NCI-H524 treated with DMSO at 0.1 percent for 48 hours (cell line): ENCODE results near the gene GOLPH3L.
"Not testable (repeated sequence)": the region's sequence is repeated elsewhere in the genome, so short reads cannot be mapped to it uniquely, and the experiment has no call there.

Experiments
- DNase-seq: peaks from one replicate; lab custom pipeline; 2025; lab: John Stamatoyannopoulos, UW

Gene GOLPH3L

DNA sequence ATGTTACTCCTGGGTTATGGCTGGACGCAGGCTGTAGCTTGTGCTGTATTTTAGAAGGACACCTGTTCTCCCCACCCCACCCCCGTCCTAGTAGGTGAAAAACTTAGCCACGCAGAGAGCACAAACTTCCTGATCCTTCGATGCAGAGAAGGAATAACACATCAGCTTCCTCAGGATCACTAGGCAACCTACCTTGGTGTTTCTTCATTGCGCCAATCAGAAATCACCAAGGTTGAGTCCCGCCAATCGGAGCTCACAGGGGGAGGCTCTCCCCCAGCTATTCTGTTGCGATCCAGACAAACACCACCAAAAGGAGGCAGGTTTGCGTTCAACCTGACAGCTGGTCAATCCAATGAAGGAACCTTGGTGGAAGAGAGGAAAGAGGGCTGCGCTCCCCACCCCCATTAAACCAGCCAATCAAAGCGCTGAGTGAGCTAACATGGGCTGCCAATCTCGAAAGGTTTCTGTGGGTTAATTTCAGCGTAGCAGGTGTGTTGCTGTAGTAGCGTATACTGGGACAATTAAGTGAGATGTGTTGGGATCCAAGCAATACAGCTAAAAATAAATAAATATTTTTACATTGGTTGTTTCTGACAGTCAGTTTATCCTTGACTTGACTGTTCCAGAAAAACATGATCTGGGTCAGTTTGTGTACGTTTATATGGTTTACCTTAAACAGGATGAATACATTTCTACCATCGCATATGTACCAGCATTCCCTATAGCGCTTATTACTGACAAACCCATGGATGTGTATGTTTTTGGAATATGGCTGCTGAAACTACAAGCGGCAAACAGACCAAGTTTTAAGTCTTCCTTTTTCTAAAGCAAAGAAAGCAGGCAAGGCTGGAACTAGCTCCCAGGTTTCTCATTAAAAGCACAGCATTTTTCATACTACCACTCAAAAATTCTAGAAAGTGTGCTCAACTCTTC is at the start of gene GOLPH3L:
TSS of gene GOLPH3L (minus strand) at position 160 of the 933 bp plus-strand sequence. CDS start 2,316 bp downstream, outside the sequence.
- peak; percentile 98 for DNase-seq

DNA sequence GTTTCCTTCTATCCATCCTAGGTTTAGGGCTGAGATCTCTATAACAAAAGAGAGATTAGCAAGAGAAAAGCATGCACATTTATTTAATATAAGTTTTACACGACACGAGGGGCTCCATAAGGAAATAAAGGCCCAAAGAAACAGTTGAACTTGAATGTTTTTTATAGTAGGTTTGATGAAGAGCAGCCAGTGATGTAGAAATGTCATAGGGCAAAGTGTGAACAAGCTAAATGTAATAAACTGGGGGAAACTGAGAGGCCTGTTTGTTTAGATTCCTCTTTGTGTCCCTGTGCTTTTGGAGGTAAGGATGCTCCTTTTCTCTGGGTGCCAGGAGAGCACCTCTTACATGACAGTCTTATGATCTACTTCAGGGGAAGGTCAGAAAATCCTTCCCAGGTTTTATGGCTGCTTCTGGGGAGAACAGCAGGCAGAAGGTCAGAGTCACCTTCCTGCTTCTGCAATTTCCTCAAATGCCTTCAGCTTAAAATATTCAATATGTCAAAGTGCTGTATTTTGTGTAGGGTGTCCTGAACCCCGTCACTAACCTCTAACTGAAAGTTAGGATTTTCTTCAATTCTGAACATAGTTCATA is 33.3 kb upstream of the GOLPH3L start:
- DNase-seq, result no peak

DNA sequence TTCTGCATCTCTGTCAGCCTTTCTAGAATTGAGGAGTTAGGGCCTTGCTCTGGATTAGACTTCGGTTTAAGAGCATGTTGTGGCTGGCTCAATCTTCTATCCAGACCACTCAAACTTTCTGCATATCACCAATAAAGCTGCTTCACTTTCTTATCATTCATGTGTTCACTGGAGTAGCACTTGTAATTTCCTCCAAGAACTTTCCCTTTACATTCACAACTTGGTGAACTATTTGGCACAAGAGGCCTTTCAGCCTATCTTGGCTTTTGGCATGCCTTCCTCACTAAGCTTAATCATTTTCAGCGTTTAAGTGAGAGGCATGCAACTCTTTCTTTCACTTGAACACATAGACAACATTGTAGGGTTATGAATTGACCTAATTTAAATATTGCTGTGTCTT is 27.4 kb upstream of the GOLPH3L start:
- no peak for DNase-seq

DNA sequence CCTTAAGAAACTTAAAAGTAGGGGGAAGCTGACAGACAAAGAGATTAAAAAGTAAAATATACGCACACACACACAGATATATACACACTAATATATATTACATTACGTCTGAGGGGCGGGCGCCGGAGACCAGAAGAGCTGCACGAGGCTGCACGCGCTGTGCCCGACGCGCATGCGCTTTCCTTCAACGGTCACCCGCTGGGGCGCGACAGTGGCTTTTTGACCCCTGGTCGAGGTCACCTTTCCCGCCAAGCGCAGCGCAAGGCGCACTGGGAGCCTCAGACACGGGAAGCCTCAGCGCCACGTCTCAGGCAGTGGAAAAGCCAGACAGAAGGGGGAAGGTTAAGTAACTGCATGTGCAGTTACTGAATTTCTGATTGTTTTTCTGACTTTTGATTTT is 23.7 kb upstream of the GOLPH3L start, which contains the start of gene HORMAD1:
TSS of gene HORMAD1 (minus strand) at position 193 of the 400 bp plus-strand sequence. CDS start 1,390 bp downstream, outside the sequence.
- DNase-seq, result no peak

DNA sequence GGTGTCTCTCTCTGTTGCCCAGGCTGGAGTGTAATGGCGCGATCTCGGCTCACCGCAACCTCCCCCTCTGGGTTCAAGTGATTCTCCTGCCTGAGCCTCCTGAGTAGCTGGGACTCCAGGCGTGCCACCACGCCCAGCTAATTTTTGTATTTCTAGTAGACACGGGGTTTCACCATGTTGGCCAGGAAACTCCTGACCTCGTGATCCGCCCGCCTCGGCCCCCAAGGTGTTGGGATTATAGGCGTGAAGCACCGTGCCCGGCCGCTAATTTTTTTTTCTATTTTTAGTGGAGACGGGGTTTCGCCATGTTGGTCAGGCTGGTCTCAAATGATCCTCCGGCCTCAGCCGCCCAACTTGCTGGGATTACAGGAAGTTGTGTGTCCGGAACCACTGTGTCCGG is 23.1 kb upstream of the GOLPH3L start:
- no peak for DNase-seq

DNA sequence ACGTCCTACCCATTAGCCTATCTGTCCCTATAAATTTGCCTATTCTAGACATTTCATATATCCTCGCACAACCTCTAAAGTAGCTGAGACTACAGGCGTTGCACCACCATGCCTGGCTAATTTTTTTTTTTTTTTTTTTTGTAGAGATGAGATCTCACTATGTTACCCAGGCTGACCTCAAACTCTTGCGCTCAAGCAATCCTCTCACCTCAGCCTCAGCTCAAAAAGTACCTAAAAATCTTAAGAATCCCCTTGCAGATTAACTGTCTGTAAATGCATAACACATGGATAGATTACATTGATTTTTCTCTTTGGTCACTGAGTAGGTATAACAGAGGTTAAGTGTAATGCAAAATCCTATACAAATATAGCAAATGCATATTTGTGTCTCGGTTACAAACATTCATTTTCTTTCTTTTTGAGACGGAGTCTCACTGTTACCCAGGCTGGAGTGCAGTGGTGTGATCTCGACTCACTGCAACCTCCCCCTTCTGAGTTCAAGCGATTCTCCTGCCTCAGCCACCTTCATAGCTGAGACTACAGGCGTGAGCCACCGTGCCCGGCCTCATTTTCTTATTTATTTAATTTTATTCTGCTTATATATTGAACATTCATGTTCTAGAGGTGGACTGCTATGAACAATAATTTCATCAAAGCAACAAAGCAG is 21.4 kb upstream of the GOLPH3L start:
- no peak for DNase-seq

DNA sequence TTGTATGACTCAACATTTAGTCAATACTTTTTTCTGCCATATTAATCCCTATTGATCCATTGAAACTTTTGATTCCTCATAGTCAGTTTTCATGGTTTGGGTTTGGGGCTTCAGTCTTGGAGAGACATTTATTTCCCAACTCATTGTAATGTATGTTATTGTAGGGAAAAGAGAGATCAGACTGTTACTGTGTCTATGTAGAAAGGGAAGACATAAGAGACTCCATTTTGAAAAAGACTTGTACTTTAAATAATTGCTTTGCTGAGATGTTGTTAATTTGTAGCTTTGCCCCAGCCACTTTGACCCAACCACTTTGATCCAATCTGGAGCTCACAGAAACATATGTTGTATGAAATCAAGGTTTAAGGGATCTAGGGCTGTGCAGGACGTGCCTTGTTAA is 12.1 kb upstream of the GOLPH3L start:
- not testable (repeated sequence) for DNase-seq

DNA sequence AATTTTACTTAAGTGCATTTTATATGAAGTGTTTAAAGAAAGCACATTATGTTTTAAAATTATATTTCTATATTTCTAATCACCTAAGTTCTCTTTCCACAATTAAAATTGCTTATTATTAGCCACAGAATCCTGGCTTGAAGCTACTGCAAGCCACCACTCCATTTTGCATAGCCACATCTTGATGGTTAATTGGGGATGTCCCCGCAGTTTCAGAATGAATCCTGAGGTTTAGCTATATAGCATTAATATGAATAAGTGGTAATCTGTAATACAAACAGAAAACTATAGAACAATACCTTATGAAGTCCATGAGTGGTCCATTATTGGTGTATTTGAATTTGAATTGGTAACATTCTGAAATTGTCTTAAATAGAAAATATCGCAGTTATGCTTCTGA is 11.6 kb upstream of the GOLPH3L start:
- DNase-seq, result no peak

DNA sequence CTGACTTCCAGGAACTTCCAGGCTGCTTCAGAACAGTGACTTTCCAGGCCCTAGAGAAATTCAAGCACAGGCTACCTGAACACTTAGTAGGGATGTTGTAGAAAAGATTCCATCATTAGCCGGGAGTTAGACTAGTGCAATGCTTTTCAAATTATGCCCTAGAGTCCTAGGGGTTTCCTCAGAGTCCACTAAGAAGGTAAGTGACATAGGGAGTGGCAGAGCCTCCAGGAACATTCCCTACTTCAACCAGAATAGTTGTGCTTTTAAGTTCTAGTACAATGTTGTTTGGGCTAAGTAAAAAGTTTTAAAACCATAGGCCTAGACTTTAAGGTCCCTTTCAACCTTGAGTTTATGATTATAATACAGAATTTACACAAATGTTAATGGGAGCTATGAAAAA is 9.1 kb upstream of the GOLPH3L start:
- DNase-seq, result no peak

DNA sequence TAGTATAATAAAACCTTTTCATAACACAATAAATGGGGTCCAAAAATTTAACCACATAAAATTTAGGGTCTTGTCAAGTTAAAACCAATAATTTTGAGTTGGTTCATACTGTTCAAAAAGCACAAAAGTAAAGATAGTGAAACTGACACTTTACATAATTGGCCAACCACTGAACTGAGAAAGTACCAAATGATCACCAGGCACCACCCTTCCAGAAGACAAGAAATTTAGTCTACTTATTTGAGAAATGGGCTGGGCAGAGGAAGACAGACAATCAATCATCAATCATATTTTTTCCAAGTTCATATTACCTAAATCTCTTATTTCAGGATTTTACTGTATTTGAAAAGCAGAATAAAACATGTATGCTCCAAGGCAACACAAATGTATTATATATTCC is 6.5 kb upstream of the GOLPH3L start:
- DNase-seq, result no peak

DNA sequence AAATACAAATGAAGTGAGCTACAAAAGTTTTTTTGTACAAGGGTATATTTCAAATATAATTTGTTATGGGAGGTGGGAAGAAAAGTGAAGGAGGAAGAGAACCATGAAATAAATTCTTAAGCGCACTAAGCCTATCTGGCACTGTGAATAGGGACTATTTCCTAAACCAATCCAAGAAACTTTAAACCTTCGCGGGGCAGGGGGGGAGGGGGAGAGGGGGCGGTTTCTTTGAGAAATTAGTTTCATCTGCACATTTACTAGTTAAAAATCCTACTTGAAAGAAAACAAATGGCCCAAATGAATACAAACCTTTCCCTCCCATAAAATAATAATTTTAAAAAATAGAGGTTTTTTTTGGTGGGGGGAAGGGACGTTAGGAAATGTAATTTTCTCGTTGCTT is 364 bp downstream of the GOLPH3L start:
- DNase-seq, result no peak

DNA sequence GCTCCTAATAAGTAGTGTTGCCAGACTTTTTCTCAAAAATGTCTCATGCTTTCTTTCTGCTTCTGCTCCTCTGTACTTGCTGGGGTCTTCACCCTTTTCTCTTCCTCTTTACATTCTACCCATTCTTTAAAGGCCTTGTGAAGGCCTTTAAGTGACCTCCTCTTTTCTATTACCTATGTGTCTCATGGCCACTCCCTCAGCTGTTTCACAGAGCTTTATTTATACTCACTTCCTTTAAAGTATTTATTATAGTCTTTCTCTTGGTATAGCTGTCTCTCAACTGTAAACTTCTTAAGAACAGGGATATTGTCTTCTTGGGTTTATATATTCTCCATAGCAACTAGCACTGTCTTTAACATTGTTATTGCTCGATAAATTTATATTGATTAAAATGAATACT is 792 bp downstream of the GOLPH3L start:
- DNase-seq, result no peak

DNA sequence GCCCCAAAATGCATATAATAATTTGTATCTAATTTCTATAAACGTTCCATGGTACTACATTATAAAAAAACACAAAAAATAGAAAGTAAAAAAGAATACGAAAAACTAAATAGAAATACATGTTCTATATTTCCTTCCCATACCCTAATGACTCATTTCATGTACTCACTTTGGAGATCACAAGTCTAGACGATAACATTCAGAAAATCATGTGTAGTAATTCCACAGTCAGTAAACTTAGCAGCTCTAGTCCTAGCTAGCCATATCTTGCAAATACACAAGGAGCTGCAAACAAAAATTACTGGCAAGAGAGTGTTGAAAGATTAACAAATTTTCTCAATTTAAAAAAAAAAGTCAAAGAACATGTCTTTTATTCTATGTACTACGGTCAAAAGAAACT is 1.4 kb downstream of the GOLPH3L start:
- DNase-seq, result no peak

DNA sequence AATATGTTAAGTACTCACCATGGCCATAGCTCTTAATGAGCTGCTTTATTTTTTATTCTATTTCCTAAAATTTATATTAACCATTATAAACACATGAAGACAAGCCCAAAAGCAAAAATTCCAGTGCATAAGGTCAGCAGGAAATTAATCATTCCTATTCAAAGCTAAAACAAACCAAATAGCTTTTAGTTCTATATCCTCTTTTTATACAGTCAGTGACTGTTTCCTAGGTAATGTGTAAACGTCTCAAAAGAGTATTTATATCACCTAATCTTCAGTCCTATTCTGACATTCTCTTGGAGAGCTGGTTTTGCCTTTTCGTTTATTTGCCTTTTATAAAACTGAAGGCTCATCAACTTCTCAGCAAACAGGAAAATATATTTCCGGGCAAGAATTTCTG is 4.2 kb downstream of the GOLPH3L start:
- DNase-seq, result no peak

DNA sequence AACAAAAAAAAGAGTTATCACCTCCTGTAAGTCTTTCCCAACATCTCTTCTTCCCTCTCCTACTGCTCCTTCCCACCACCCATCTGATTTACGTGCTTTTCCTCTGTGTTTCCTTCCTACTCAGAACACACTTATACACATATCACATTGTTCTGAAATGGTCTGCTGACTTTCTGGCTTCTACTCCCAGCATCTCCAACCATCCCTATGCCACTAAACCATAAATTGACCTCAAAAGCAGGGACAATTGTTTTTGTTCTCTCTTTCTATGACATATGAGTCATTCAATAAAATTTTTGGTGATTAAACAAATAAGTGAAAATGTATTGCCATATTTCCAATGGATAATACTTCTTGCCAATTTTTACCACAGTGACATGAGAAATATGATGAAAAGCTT is 8.2 kb downstream of the GOLPH3L start:
- no peak for DNase-seq

DNA sequence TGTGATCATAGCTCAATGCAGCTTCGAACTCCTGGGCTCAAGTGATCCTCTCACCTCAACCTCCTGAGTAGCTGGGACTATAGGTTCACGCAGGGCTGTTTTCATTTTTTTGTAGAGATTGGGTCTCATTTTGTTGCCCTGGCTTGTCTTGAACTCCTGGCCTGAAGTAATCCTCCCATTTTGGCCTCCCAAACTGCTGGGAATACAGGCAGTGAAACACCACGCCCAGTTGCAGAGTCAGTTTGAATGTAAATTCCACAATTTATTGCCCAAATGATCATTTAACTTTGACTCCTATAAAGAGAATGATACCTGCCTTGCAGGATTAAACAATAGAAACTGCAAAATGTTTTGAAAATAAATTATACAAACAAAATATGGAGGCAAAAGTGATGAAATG is 10.7 kb downstream of the GOLPH3L start:
- DNase-seq, result no peak

DNA sequence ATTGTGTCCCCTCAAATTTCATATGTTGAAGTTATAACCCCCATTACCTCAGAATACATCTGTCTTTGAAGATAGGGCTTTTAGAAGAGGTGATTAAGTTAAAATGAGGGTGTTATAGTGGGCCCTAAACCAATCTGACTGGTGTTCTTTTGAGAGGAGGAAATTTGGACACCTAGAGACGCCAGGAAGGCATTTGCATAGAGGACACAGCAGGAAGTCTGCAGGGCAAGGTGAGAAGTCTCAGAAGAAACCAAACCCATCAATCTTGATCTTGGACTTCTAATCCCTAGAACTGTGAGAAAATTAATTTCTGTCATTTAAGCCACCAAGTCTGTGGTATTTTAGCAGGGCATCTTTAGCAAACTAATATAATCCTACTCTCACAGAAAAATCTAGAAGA is 13.0 kb downstream of the GOLPH3L start:
- DNase-seq, result no peak

DNA sequence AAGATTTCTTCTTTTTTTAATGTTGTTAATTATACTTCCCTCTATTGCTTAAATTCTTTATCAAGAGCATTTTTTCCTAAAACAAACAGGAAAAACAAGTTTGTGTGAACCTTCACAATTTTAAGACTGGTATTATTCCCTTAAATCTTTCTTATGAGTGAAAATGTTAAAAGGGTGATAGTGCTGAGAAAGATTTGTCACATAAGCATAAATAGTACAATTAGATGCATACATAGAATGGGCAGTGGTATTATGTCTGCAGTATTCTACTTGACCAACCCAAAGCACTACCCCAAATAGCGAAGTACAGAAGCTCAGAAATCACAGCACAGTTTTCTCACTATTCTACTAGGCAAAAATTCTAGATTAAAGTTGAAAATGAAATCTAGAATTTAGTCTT is 18.0 kb downstream of the GOLPH3L start:
- no peak for DNase-seq

DNA sequence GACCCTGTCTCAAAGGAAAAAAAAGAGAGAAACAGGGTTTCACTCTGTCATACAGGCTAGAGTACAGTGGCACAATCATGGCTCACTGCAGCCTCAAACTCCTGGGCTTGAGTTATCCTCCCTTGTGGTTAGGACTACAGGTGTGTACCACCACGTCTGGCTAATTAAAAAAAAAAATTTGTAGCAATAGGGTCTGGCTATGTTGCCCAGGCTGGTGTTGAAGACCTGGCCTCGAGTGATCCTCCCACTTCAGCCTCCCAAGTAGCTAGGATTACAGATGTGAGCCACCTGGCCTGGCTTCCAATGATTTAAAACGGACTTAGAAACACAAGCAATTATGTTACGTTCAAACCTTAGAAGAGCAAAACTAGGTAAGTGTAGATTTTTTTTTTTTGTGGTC is 22.1 kb downstream of the GOLPH3L start:
- DNase-seq, result no peak

DNA sequence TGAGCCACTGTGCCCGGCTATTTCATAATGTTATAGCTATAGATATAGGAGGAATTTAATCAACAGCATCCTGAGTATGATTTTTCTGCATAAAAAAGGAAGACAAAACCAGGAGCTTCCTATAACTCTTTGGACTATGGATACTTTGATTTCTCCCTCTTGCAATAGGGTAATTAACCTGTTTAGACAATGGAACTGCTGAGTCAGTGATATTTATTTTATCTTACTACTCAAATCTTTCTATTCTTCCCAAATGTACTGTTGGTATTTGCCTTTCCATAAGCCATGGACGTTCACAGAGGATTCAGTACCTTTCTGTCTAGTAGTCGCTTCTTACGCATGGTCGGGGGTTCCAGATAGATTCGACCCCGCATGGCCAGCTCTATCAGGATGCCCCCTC is 33.6 kb downstream of the GOLPH3L start:
- no peak for DNase-seq

DNA sequence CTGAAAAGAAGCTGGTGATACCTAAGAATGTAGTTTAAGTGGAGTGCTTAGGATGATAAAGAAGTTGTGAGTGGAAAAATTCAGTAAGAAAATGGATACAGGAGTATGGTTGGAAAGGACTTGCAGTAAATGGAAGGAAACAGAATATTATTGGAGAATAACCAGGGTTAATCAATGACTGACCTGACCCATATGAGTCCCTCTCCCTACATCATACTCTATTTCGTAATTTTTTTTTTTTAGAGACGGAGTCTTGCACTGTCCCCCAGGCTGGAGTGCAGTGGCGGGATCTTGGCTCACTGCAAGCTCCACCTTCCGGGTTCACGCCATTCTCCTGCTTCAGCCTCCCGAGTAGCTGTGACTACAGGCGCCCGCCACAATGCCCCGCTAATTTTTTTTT is 34.1 kb downstream of the GOLPH3L start:
- DNase-seq, result no peak

DNA sequence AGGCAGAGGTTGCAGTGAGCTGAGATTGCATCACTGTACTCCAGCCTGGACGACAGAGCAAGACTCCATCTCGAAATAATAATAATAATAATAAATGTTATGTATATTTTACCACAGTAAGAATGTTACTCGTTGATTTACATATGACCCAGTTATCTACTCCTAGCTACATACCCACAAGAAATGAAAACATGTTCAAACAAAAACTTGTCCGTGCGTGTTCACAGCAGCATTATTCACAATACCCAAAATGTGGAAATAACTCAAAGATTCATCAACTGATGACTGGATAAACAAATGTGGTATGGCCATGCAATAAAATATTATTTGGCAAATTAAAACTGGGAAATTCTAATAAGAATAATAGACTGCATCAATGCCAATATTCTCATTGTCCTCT is 35.8 kb downstream of the GOLPH3L start:
- no peak for DNase-seq

DNA sequence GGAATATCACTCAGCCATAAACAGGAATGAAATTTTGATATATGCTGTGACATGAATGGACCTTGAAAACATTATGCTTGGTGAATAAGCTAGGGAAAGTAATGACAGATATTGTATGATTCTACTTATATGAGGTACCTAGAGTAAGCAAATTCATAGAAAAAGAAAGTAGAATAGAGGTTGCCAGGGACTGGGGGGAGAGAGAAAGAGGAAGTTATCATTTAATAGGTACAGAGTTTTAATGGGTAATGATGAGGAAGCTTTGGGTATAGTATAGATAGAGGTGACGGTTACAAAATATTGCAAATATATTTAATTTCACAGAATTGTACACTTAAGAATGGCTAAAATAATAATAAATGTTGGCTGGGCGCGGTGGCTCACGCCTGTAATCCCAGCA is 36.4 kb downstream of the GOLPH3L start:
- DNase-seq, result no peak
